22Rv1 (cell line): ENCODE measurements around the gene YTHDC2.

Experiments used
- H3K27ac ChIP-seq: fragments of 450-650 bp; 2 replicates; pipeline ENCODE4 v1.5.1; 2017
- CTCF ChIP-seq: fragments of 450-650 bp; IDR thresholded peaks from 2 replicates; pipeline ENCODE4 v1.5.1; 2017; ENCODE audit warnings: mild to moderate bottlenecking
- ZFX ChIP-seq: fragments of 450-650 bp; IDR thresholded peaks from 2 replicates; pipeline ENCODE4 v1.6.1; 2017; ENCODE audit warnings: antibody characterized with exemption, borderline replicate concordance

Gene YTHDC2

GRCh38 chr5:113641715-113642114 lies 128.2 kb downstream of the YTHDC2 start:
- TF ChIP-seq CTCF (no peak), ZFX (no peak)
- H3K27ac ChIP-seq: no peak overlapping the region
